Neural cell (in vitro differentiated cells): ENCODE data around the gene NLRP4. TPM values are rescaled to one million over a fixed set of nuclear protein-coding genes. Genes with fewer than 3 reads are reported as not detected.

ENCODE experiments used
- H2AFZ ChIP-seq: fragments of 200-600, 300-800 bp; sonication (generic), shearing (Covaris generic); 2 replicates; pipeline ENCODE4 v1.6.0; 2014; ENCODE audit warnings: low read depth, mild to moderate bottlenecking, antibody characterized with exemption, low read length, moderate library complexity
- H3F3A ChIP-seq: fragments of 200-600 bp; shearing (Covaris generic); 2 replicates; pipeline ENCODE4 v1.6.1; 2016; ENCODE audit warnings: mild to moderate bottlenecking, moderate library complexity, mixed read lengths, antibody characterized with exemption, low read length; ENCODE audit not compliant: insufficient read depth, poor library complexity, severe bottlenecking
- H3K27ac ChIP-seq: fragments of 200-600, 300-800 bp; sonication (generic), shearing (Covaris generic); 2 replicates; pipeline ENCODE4 v1.5.1; 2014; ENCODE audit warnings: mild to moderate bottlenecking, low read length, moderate library complexity
- H3K27me3 ChIP-seq: fragments of 300-800, 200-600 bp; sonication (generic), shearing (Covaris generic); 2 replicates; pipeline ENCODE4 v1.6.0; 2014; ENCODE audit warnings: mild to moderate bottlenecking, low read depth, low read length, moderate library complexity; ENCODE audit not compliant: insufficient read depth
- H3K36me3 ChIP-seq: fragments of 300-800, 200-600 bp; sonication (generic), shearing (Covaris generic); 2 replicates; pipeline ENCODE4 v1.5.1; 2014; ENCODE audit warnings: mild to moderate bottlenecking, antibody characterized with exemption, low read length, moderate library complexity; ENCODE audit not compliant: insufficient read depth
- H3K4me2 ChIP-seq: fragments of 300-800, 200-600 bp; sonication (generic), shearing (Covaris generic); 2 replicates; pipeline ENCODE4 v1.6.0; 2014; ENCODE audit warnings: mild to moderate bottlenecking, low read length
- H3K4me3 ChIP-seq: fragments of 300-800, 200-600 bp; sonication (generic), shearing (Covaris generic); 2 replicates; pipeline ENCODE4 v1.5.1; 2014; ENCODE audit warnings: mild to moderate bottlenecking, low read length, moderate library complexity
- H3K79me2 ChIP-seq: fragments of 200-600 bp; shearing (Covaris generic); replicated peaks from 2 replicates; pipeline ENCODE4 v1.6.0; 2014; ENCODE audit warnings: mild to moderate bottlenecking, low read length, moderate library complexity; ENCODE audit not compliant: insufficient read depth
- H3K9ac ChIP-seq: fragments of 300-800, 200-600 bp; sonication (generic), shearing (Covaris generic); 2 replicates; pipeline ENCODE4 v1.6.1; 2016; ENCODE audit warnings: mild to moderate bottlenecking, low read length, mixed read lengths
- H3K9me2 ChIP-seq: fragments of 200-600 bp; shearing (Covaris generic); 2 replicates; pipeline ENCODE4 v1.6.1; 2016; ENCODE audit warnings: mild to moderate bottlenecking, low read length, mixed read lengths; ENCODE audit not compliant: insufficient read depth
- H3K9me3 ChIP-seq: fragments of 200-600, 300-800 bp; sonication (generic), shearing (Covaris generic); 2 replicates; pipeline ENCODE4 v1.6.1; 2016; ENCODE audit warnings: mild to moderate bottlenecking, mixed run types, low read length, moderate library complexity, mixed read lengths
- H4K20me1 ChIP-seq: fragments of 200-600 bp; shearing (Covaris generic); 2 replicates; pipeline ENCODE4 v1.6.1; 2016; ENCODE audit warnings: mild to moderate bottlenecking, mixed run types; ENCODE audit not compliant: insufficient read depth
- EP300 ChIP-seq: fragments of 450-650 bp; conservative IDR thresholded peaks from 2 replicates; pipeline ENCODE4 v1.6.1; 2014; ENCODE audit warnings: antibody characterized with exemption, mild to moderate bottlenecking, moderate library complexity; ENCODE audit not compliant: poor library complexity, severe bottlenecking
- EZH2 ChIP-seq: fragments of 200-600, 300-800 bp; shearing (Covaris generic), sonication (generic); IDR thresholded peaks from 2 replicates; pipeline ENCODE4 v1.6.1; 2014; ENCODE audit warnings: antibody characterized with exemption, low read length, borderline replicate concordance, mild to moderate bottlenecking; ENCODE audit not compliant: insufficient read depth, poor library complexity, severe bottlenecking
- MXI1 ChIP-seq: fragments of 450-650 bp; conservative IDR thresholded peaks from 2 replicates; pipeline ENCODE4 v1.6.1; 2014; ENCODE audit warnings: antibody characterized with exemption, mild to moderate bottlenecking; ENCODE audit not compliant: poor library complexity, severe bottlenecking
- POLR2AphosphoS5 ChIP-seq: IDR thresholded peaks from 2 replicates; pipeline ENCODE4 v1.6.1; 2012
- RAD21 ChIP-seq: fragments of 450-650 bp; conservative IDR thresholded peaks from 2 replicates; pipeline ENCODE4 v1.6.1; 2014; ENCODE audit warnings: antibody characterized with exemption, mild to moderate bottlenecking, moderate library complexity
- SMC3 ChIP-seq: fragments of 450-650 bp; conservative IDR thresholded peaks from 2 replicates; pipeline ENCODE4 v1.6.1; 2014; ENCODE audit warnings: antibody characterized with exemption, mild to moderate bottlenecking, moderate library complexity; ENCODE audit not compliant: poor library complexity
- TAF1 ChIP-seq: IDR thresholded peaks from 2 replicates; pipeline ENCODE4 v1.6.1; 2012; ENCODE audit warnings: low read depth
- polyA plus RNA-seq: library from polyadenylated mRNA; depleted of rRNA; stranded (reverse); fragments of >200 nt; gene quantifications from 2 replicates; pipeline ENCODE4 v1.2.3, GENCODE V29; 2014
- TF ChIP-seq, protein P1 (sequence below): fragments of 450-650 bp; IDR thresholded peaks from 2 replicates; pipeline ENCODE4 v1.5.1; 2014; ENCODE audit warnings: antibody characterized with exemption, mild to moderate bottlenecking, moderate library complexity; ENCODE audit not compliant: poor library complexity, severe bottlenecking
- TF ChIP-seq, protein P2 (sequence below): IDR thresholded peaks from 2 replicates; pipeline ENCODE4 v1.6.1; 2012; ENCODE audit warnings: borderline replicate concordance

Gene NLRP4
- polyA plus RNA-seq, 1 donor from 2014 or later, result not detected

DNA sequence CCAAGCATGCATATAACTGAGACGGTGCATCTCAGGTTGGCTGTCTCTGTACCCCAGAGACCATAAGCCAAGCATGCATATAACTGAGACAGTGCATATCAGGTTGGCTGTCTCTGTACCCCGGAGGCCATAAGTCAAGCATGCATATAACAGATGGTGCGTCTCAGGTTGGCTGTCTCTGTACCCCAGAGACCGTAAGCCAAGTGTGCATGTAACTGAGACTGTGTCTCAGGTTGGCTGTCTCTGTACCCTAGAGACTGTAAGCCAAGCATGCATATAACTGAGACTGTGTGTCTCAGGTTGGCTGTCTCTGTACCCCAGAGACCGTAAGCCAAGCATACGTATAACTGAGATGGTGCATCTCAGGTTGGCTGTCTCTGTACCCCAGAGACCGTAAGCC is 30.8 kb downstream of the NLRP4 start:
- no peaks in the 10 kb centered on the region for H3K36me3 ChIP-seq
- no peaks in the 10 kb centered on the region for H3F3A ChIP-seq
- H3K27ac ChIP-seq, result no peak overlapping the region
- TF ChIP-seq TAF1, result no peak
- no peak for TF ChIP-seq MXI1
- no peak for TF ChIP-seq SMC3
- no peak for TF ChIP-seq RAD21
- TF ChIP-seq EZH2, result no peak
- TF ChIP-seq, protein P1, sequence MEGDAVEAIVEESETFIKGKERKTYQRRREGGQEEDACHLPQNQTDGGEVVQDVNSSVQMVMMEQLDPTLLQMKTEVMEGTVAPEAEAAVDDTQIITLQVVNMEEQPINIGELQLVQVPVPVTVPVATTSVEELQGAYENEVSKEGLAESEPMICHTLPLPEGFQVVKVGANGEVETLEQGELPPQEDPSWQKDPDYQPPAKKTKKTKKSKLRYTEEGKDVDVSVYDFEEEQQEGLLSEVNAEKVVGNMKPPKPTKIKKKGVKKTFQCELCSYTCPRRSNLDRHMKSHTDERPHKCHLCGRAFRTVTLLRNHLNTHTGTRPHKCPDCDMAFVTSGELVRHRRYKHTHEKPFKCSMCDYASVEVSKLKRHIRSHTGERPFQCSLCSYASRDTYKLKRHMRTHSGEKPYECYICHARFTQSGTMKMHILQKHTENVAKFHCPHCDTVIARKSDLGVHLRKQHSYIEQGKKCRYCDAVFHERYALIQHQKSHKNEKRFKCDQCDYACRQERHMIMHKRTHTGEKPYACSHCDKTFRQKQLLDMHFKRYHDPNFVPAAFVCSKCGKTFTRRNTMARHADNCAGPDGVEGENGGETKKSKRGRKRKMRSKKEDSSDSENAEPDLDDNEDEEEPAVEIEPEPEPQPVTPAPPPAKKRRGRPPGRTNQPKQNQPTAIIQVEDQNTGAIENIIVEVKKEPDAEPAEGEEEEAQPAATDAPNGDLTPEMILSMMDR, result no peak
- TF ChIP-seq EP300, result no peak
- TF ChIP-seq, protein P2, sequence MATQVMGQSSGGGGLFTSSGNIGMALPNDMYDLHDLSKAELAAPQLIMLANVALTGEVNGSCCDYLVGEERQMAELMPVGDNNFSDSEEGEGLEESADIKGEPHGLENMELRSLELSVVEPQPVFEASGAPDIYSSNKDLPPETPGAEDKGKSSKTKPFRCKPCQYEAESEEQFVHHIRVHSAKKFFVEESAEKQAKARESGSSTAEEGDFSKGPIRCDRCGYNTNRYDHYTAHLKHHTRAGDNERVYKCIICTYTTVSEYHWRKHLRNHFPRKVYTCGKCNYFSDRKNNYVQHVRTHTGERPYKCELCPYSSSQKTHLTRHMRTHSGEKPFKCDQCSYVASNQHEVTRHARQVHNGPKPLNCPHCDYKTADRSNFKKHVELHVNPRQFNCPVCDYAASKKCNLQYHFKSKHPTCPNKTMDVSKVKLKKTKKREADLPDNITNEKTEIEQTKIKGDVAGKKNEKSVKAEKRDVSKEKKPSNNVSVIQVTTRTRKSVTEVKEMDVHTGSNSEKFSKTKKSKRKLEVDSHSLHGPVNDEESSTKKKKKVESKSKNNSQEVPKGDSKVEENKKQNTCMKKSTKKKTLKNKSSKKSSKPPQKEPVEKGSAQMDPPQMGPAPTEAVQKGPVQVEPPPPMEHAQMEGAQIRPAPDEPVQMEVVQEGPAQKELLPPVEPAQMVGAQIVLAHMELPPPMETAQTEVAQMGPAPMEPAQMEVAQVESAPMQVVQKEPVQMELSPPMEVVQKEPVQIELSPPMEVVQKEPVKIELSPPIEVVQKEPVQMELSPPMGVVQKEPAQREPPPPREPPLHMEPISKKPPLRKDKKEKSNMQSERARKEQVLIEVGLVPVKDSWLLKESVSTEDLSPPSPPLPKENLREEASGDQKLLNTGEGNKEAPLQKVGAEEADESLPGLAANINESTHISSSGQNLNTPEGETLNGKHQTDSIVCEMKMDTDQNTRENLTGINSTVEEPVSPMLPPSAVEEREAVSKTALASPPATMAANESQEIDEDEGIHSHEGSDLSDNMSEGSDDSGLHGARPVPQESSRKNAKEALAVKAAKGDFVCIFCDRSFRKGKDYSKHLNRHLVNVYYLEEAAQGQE, result no peak
- H3K4me2 ChIP-seq, result no peak overlapping the region
- H3K27me3 ChIP-seq, result no peaks in the 10 kb centered on the region
- H2AFZ ChIP-seq, result no peak overlapping the region
- no peaks in the 10 kb centered on the region for H3K9me2 ChIP-seq
- no peaks in the 10 kb centered on the region for H3K79me2 ChIP-seq
- no peaks in the 10 kb centered on the region for H4K20me1 ChIP-seq
- peaks cover 11% of the 10 kb centered on the region for H3K9me3 ChIP-seq
- H3K9ac ChIP-seq, result no peak overlapping the region
- H3K4me3 ChIP-seq, result no peak overlapping the region

GRCh38 chr19:55870736-55871135 is 34.4 kb downstream of the NLRP4 start:
- Histone ChIP-seq H3K4me3 (no peak overlapping the region), H3K27ac (no peak overlapping the region), H3K9me3 (peaks cover 11% of the 10 kb centered on the region), H3K36me3 (no peaks in the 10 kb centered on the region), H3K4me2 (no peak overlapping the region), H3K9ac (no peak overlapping the region), H2AFZ (no peak overlapping the region), H3F3A (no peaks in the 10 kb centered on the region), H3K79me2 (no peaks in the 10 kb centered on the region), H3K9me2 (no peaks in the 10 kb centered on the region), H3K27me3 (no peaks in the 10 kb centered on the region), H4K20me1 (no peaks in the 10 kb centered on the region)
- no peak for TF ChIP-seq POLR2AphosphoS5
- no peak for TF ChIP-seq RAD21
- TF ChIP-seq EZH2, result no peak
- no peak for TF ChIP-seq MXI1
- TF ChIP-seq TAF1, result no peak
- TF ChIP-seq EP300, result no peak
- TF ChIP-seq, protein P1, result no peak
- TF ChIP-seq SMC3, result no peak
- TF ChIP-seq, protein P2, result no peak
